ENCODE measurements around the gene POLR3A. TPM values are rescaled to one million over a fixed set of nuclear protein-coding genes. Genes with fewer than 3 reads are reported as not detected.

Gene POLR3A
- total RNA-seq, 1 experiment from 2014 or later = 38.0 TPM

- Histone ChIP-seq H2BK5ac (ENCODE audit: insufficient read length, low read length) (no peak overlapping the region), H2BK120ac (ENCODE audit: low read depth, low read length, poor library complexity, severe bottlenecking) (no peak overlapping the region), H3K79me2 (ENCODE audit: insufficient read depth, low read length) (no peaks in the 10 kb centered on the region), H3K4me2 (ENCODE audit: insufficient read depth, insufficient read length, low read length) (no peak overlapping the region), H3K27ac (ENCODE audit: insufficient read length, low read depth, low read length) (no peak overlapping the region), H2BK20ac (ENCODE audit: low read depth, low read length, poor library complexity, severe bottlenecking) (no peak overlapping the region), H3K18ac (ENCODE audit: insufficient read length, low read depth, low read length) (no peak overlapping the region), H4K91ac (ENCODE audit: insufficient read length, low read depth, low read length) (no peak overlapping the region), H2BK15ac (ENCODE audit: low read depth, low read length) (no peak overlapping the region), H4K8ac (replicated peaks; ENCODE audit: insufficient read length, low read depth, low read length) (no peak overlapping the region), H3K23ac (ENCODE audit: insufficient read length, low read depth, low read length) (no peak overlapping the region), H4K20me1 (ENCODE audit: control insufficient read depth, insufficient read depth, insufficient read length) (no peaks in the 10 kb centered on the region), H3K14ac (ENCODE audit: insufficient read depth, low read length) (no peak overlapping the region), H3K79me1 (ENCODE audit: insufficient read depth, low read depth, low read length, poor library complexity, severe bottlenecking) (no peaks in the 10 kb centered on the region), H2BK12ac (ENCODE audit: insufficient read length, low read depth, low read length) (no peak overlapping the region), H2AFZ (ENCODE audit: low read length) (no peak overlapping the region), H3K4me1 (ENCODE audit: insufficient read depth, low read length) (no peaks in the 10 kb centered on the region), H3K23me2 (ENCODE audit: insufficient read length, low read depth, low read length, poor library complexity, severe bottlenecking) (no peaks in the 10 kb centered on the region), H3K9me3 (ENCODE audit: control insufficient read depth, low read depth, low read length) (no peaks in the 10 kb centered on the region), H3K9ac (ENCODE audit: extremely low read depth, insufficient read length, low read length) (no peak overlapping the region), H3T11ph (ENCODE audit: low read length) (no peak overlapping the region), H3K27me3 (ENCODE audit: insufficient read depth, low read length) (no peaks in the 10 kb centered on the region), H4K5ac (ENCODE audit: insufficient read length, low read depth, low read length) (no peak overlapping the region), H2AK5ac (ENCODE audit: insufficient read length, low read length) (no peak overlapping the region), H3K4ac (ENCODE audit: low read depth, low read length) (no peak overlapping the region), H3K56ac (ENCODE audit: insufficient read length, low read depth, low read length) (no peak overlapping the region)
- no peak overlapping the region for H3K4me3 Mint-ChIP-seq
- no peaks in the 10 kb centered on the region for H3K27me3 Mint-ChIP-seq (ENCODE audit: low read depth)
- DNase-seq = no peak
- peaks cover 54 to 93% (median 87%) of the 10 kb centered on the region in 3 experiments; a peak in 6 of 7 replicates for H3K36me3 Mint-ChIP-seq (ENCODE audit: insufficient read depth in 1 of 3, low read depth in 3 of 3)
- H3K27ac Mint-ChIP-seq = no peak overlapping the region
- H3K9me3 Mint-ChIP-seq = no peaks in the 10 kb centered on the region
- WGBS (ENCODE audit: extremely low coverage, insufficient read length, low lambda C conversion rate) = no CpG with 5 or more reads among the region's 2 CpGs
- TF ChIP-seq, protein P1, sequence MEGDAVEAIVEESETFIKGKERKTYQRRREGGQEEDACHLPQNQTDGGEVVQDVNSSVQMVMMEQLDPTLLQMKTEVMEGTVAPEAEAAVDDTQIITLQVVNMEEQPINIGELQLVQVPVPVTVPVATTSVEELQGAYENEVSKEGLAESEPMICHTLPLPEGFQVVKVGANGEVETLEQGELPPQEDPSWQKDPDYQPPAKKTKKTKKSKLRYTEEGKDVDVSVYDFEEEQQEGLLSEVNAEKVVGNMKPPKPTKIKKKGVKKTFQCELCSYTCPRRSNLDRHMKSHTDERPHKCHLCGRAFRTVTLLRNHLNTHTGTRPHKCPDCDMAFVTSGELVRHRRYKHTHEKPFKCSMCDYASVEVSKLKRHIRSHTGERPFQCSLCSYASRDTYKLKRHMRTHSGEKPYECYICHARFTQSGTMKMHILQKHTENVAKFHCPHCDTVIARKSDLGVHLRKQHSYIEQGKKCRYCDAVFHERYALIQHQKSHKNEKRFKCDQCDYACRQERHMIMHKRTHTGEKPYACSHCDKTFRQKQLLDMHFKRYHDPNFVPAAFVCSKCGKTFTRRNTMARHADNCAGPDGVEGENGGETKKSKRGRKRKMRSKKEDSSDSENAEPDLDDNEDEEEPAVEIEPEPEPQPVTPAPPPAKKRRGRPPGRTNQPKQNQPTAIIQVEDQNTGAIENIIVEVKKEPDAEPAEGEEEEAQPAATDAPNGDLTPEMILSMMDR (conservative IDR thresholded peaks at IDR 0.05) = no peak
- H3K4me1 Mint-ChIP-seq = no peaks in the 10 kb centered on the region
These were observed 8.1 kb downstream of the POLR3A start for GRCh38 chr10:78021201-78021600.
